Fibroblast of lung (primary cell): Measurements from ENCODE around the gene CEP295NL. TPM values are rescaled to one million over a fixed set of nuclear protein-coding genes. Genes with fewer than 3 reads are reported as not detected.

Experiments
- DNase-seq, 2 donors: peaks; one replicate each; pipeline versions ENCODE4 v3.0.0 to v3.0.0-alpha.2; 2010; ENCODE audit warnings: low read depth in 2 of 2
- H2AFZ ChIP-seq: 2 replicates; pipeline ENCODE4 v1.5.1; 2012; ENCODE audit warnings: low read length, control low read depth, inconsistent platforms
- H3K27ac ChIP-seq: 2 replicates; pipeline ENCODE4 v1.5.1; 2011; ENCODE audit warnings: low read length, control low read depth; ENCODE audit not compliant: insufficient read depth
- H3K27me3 ChIP-seq: 2 replicates; pipeline ENCODE4 v1.5.1; 2011; ENCODE audit warnings: mild to moderate bottlenecking, low read length; ENCODE audit not compliant: control insufficient read depth, insufficient read depth
- H3K36me3 ChIP-seq: 2 replicates; pipeline ENCODE4 v1.5.1; 2011; ENCODE audit warnings: low read length; ENCODE audit not compliant: control insufficient read depth, insufficient read depth
- H3K4me1 ChIP-seq: 2 replicates; pipeline ENCODE4 v1.5.1; 2011; ENCODE audit warnings: low read length; ENCODE audit not compliant: control insufficient read depth, insufficient read depth; ENCODE audit errors: extremely low read depth
- H3K4me2 ChIP-seq: 2 replicates; pipeline ENCODE4 v1.5.1; 2011; ENCODE audit warnings: low read length, control low read depth; ENCODE audit not compliant: insufficient read depth; ENCODE audit errors: extremely low read depth
- H3K4me3 ChIP-seq, 4 experiments: fragments of 200-600 bp in 1 of 4; sonication (generic) in 1 of 4; replicated peaks in 1 of 4; 2 replicates each; pipeline ENCODE4 v1.5.1; 2011 to 2016; ENCODE audit warnings: low read length in 4 of 4, low read depth in 3 of 4, mild to moderate bottlenecking in 3 of 4, control low read depth in 2 of 4, inconsistent platforms in 1 of 4, mixed read lengths in 1 of 4; ENCODE audit not compliant: insufficient read depth in 1 of 4; ENCODE audit errors: control extremely low read depth in 1 of 4
- H3K79me2 ChIP-seq: 2 replicates; pipeline ENCODE4 v1.5.1; 2012; ENCODE audit warnings: mild to moderate bottlenecking, low read length, inconsistent platforms; ENCODE audit not compliant: control insufficient read depth, insufficient read depth
- H3K9ac ChIP-seq: 2 replicates; pipeline ENCODE4 v1.5.1; 2011; ENCODE audit warnings: mild to moderate bottlenecking, low read length, control low read depth; ENCODE audit not compliant: insufficient read depth
- H3K9me3 ChIP-seq: 2 replicates; pipeline ENCODE4 v1.5.1; 2012; ENCODE audit warnings: low read depth, low read length; ENCODE audit not compliant: control insufficient read depth, insufficient read depth
- H4K20me1 ChIP-seq: 2 replicates; pipeline ENCODE4 v1.5.1; 2011; ENCODE audit warnings: low read length; ENCODE audit not compliant: control insufficient read depth, insufficient read depth; ENCODE audit errors: extremely low read depth
- EZH2 ChIP-seq: IDR thresholded peaks from 2 replicates; pipeline ENCODE4 v1.5.1; 2012; ENCODE audit warnings: low read length, control low read depth, mild to moderate bottlenecking; ENCODE audit errors: missing control alignments
- polyA plus RNA-seq, 2 donors: library from polyadenylated mRNA; depleted of rRNA in 1 of 2; stranded (reverse) in 1 of 2; unstranded in 1 of 2; fragments of >200 nt; gene quantifications; 2 replicates each; pipeline ENCODE4 v1.2.1, GENCODE V29; 2011 to 2012; ENCODE audit warnings: missing spikeins in 1 of 2
- total RNA-seq: library from RNA; depleted of rRNA; stranded (reverse); fragments of >200 nt; gene quantifications from 2 replicates; pipeline ENCODE4 v1.2.1, GENCODE V29; 2014
- TF ChIP-seq, protein P1 (sequence below), 2 donors: IDR thresholded peaks in 1 of 2; conservative IDR thresholded peaks in 1 of 2; 1 replicate in 1 of 2; 2 replicates in 1 of 2; pipeline ENCODE4 v1.5.1; 2011 to 2012; ENCODE audit warnings: low read length in 2 of 2, control low read depth in 1 of 2, inconsistent platforms in 1 of 2, low read depth in 1 of 2, mild to moderate bottlenecking in 1 of 2

CEP295NL gene
- total and polyA plus RNA-seq, 2 donors (not counting 1 experiment from before 2014, with no cell fraction given): 0.10 to 2.8 TPM

DNA sequence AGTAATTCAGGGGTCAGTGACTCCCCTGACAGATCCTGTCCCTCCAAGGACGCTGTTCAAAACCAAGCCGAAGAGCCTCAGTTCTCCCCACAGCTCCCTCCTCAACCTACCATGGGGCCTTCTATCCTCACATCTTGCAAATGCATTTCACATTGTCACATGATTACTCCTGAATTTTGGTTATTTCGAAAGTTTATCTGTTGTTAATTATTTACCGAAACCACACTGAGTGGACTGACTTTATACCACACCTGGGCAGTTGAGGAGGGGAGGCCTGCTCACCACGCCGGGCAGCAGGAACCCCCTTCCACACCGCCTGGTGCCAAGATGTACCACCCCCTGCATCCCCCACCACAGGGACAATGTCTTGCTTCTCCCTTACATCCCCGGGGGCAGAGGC is 17.5 kb upstream of the CEP295NL start:
- H3K27me3 ChIP-seq: no peaks in the 10 kb centered on the region
- no peak overlapping the region for H2AFZ ChIP-seq
- no peak overlapping the region for H3K4me2 ChIP-seq
- H3K36me3 ChIP-seq: peaks cover 8% of the 10 kb centered on the region
- H3K4me1 ChIP-seq: peaks cover 36% of the 10 kb centered on the region
- no peak for DNase-seq
- no peak for TF ChIP-seq EZH2
- TF ChIP-seq, protein P1, sequence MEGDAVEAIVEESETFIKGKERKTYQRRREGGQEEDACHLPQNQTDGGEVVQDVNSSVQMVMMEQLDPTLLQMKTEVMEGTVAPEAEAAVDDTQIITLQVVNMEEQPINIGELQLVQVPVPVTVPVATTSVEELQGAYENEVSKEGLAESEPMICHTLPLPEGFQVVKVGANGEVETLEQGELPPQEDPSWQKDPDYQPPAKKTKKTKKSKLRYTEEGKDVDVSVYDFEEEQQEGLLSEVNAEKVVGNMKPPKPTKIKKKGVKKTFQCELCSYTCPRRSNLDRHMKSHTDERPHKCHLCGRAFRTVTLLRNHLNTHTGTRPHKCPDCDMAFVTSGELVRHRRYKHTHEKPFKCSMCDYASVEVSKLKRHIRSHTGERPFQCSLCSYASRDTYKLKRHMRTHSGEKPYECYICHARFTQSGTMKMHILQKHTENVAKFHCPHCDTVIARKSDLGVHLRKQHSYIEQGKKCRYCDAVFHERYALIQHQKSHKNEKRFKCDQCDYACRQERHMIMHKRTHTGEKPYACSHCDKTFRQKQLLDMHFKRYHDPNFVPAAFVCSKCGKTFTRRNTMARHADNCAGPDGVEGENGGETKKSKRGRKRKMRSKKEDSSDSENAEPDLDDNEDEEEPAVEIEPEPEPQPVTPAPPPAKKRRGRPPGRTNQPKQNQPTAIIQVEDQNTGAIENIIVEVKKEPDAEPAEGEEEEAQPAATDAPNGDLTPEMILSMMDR (conservative IDR thresholded peaks at IDR 0.05 in 1 of 2, IDR thresholded peaks at IDR 0.05 in 1 of 2; ENCODE audit: low read depth in 1 of 2, low read length in 2 of 2): no peak
- peaks cover 89% of the 10 kb centered on the region for H3K79me2 ChIP-seq
- no peak overlapping the region for H3K9ac ChIP-seq
- H3K9me3 ChIP-seq: no peaks in the 10 kb centered on the region
- H4K20me1 ChIP-seq: peaks cover 7% of the 10 kb centered on the region
- peak overlapping the region in 1 of 4 experiments; percentile 85 for H3K4me3 ChIP-seq
- H3K27ac ChIP-seq: peak overlapping the region; percentile 10

DNA sequence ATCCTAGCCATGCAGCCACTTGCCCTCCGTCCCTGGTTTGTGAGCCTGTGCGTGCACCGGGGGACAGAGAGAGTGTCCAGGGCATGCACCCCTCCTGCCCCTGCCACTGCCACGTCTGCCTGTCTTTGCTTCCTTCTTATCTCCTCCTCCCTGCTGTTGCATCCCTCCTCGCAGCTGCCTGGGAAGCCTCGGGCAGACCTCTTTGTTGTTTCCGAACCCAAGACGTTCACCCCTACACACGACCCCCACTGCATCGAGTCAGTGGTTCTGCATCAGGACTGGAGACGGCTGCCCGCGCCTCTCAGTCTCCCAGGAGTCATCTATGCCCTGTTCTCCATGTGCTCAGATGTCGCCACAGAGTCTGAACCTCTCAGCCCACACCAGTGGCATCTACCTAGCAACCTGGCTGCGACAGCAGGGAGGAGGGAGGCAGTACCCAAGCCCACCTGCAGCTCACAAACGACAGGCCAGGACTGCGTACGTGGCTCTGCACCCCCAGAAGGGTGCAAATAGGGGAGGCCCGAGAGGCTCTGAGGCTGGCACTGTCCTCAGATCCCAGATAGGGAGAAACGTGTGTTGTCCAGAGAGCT is 17.0 kb upstream of the CEP295NL start:
- peaks cover 7% of the 10 kb centered on the region for H4K20me1 ChIP-seq
- no peak for DNase-seq
- H3K4me3 ChIP-seq: peak overlapping the region in 1 of 4 experiments; percentile 14
- peaks cover 95% of the 10 kb centered on the region for H3K79me2 ChIP-seq
- H3K9ac ChIP-seq: no peak overlapping the region
- TF ChIP-seq, protein P1 (conservative IDR thresholded peaks at IDR 0.05 in 1 of 2, IDR thresholded peaks at IDR 0.05 in 1 of 2; ENCODE audit: low read depth in 1 of 2, low read length in 2 of 2): no peak
- TF ChIP-seq EZH2: no peak
- no peak overlapping the region for H3K27ac ChIP-seq
- peaks cover 36% of the 10 kb centered on the region for H3K4me1 ChIP-seq
- peak overlapping the region; percentile 25 for H3K4me2 ChIP-seq
- H3K27me3 ChIP-seq: no peaks in the 10 kb centered on the region
- no peaks in the 10 kb centered on the region for H3K9me3 ChIP-seq
- peaks cover 8% of the 10 kb centered on the region for H3K36me3 ChIP-seq
- no peak overlapping the region for H2AFZ ChIP-seq

- H4K20me1 ChIP-seq: peaks cover 6% of the 10 kb centered on the region
- H3K4me1 ChIP-seq: peaks cover 36% of the 10 kb centered on the region
Observed at GRCh38 chr17:78918979-78919378, 16.0 kb upstream of the CEP295NL start.

More at GRCh38 chr17:78918979-78919378, 16.0 kb upstream of the CEP295NL start:
- DNase-seq: no peak
- Histone ChIP-seq H3K27me3 (no peaks in the 10 kb centered on the region), H2AFZ (no peak overlapping the region), H3K27ac (no peak overlapping the region), H3K4me3 (peak overlapping the region in 1 of 4 experiments; percentile 7), H3K9ac (no peak overlapping the region), H3K9me3 (no peaks in the 10 kb centered on the region), H3K79me2 (peaks cover 91% of the 10 kb centered on the region), H3K4me2 (peak overlapping the region; percentile 35), H3K36me3 (peaks cover 6% of the 10 kb centered on the region)
- TF ChIP-seq EZH2: no peak
- TF ChIP-seq, protein P1 (conservative IDR thresholded peaks at IDR 0.05 in 1 of 2, IDR thresholded peaks at IDR 0.05 in 1 of 2; ENCODE audit: low read depth in 1 of 2, low read length in 2 of 2): no peak
